H54 (cell line): ENCODE measurements around the gene ARPC3.
"Not testable (repeated sequence)": the region's sequence is repeated elsewhere in the genome, so short reads cannot be mapped to it uniquely, and the experiment has no call there.

Experiments used
- DNase-seq: peaks from one replicate; pipeline ENCODE4 v3.0.0; 2011; ENCODE audit warnings: low spot score, mixed read lengths; ENCODE audit not compliant: insufficient read length
- FAIRE-seq: peaks from 3 replicates; lab custom pipeline; 2011; peaks lifted over from hg19 to GRCh38; lab: Jason Lieb, UNC
- POLR2A ChIP-seq: IDR thresholded peaks from 2 replicates; pipeline ENCODE4 v1.6.1; 2011; ENCODE audit warnings: low read depth, mild to moderate bottlenecking, low read length

Gene ARPC3

DNA sequence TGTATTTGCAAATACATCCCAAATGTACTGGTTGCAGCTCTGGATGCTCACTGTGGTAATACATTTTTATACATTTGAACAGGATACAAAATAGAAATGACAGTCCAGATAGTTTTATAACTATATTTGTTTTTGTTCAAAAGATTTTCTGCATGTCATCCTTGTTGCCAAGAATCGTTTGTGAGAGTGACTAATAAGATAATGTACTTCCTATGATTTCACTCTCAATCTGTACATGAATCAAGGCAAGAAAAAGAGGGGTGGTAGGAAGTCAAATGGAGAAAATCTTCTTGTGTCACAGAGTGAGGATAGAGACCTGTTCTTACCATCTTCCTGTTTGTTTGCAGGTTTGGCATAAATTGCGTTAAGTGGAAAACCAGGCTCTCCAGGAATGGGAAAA is 13.9 kb downstream of the ARPC3 start:
- DNase-seq (no peak), FAIRE-seq (no peak)
- no peak for TF ChIP-seq POLR2A

DNA sequence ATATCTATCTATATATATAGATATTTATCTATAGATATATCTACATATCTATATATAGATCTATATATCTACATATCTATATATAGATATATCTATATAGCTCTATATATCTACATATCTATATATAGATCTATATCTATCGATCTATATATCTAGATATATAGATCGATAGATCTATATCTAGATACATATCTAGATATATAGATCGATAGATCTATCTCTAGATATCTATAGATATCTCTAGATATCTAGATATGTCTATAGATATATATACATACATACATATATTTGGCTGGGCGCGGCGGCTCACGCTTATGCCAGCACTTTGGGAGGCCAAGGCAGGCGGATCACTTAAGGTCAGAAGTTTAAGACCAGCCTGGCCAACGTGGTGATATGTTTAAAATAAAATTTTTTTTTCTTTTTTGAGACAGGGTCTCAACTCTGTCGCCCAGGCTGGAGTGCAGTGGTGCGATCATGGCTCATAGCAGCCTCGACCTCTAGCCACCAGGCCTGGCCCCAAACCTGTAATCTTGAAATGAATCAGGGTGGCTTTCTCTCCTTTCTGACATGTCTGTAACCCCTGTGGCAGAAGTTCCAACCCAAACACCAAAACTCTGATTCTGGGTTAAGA is 18.1 kb downstream of the ARPC3 start:
- no peak for TF ChIP-seq POLR2A
- FAIRE-seq (no peak), DNase-seq (no peak)

DNA sequence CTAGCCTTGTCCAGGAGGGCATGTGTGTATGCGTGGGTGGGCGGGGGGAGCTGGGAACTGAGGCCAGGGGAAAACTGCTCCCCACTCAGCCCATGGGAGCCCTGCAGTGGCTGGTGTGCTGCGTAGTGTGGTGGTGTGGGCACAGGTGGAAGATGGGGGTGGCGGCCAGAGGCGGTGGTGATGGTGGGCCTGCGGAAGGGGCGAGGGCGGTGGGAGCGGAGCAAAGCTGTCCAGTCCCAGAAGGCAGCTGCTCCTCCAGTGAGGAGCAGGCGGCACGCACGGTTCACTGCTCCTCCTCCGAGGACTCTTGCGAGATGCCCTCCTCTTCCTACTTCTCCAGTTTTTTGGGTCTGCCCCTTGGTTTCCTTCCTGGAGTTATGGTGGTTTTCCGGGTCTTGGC is 20.5 kb downstream of the ARPC3 start:
- not testable (repeated sequence) for DNase-seq

DNA sequence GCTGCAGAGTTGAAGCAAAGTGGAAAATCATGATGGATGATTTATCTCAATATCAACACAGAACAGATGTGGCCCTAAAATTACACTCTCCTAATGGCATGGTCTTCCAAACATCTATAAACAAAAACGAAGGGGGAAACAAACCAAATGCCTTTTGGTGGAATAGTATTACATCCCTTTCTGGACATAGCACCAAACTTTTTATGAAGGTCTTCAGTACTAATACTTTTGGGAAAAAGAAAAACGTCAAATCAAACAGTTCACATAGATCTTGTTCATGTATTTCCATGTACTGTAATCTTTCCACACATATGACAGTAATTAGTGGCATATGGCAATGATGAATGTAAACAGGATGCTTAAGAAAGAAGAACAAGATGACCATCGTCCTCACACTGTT is 23.7 kb downstream of the ARPC3 start:
- no peak for FAIRE-seq
- TF ChIP-seq POLR2A, result no peak

More for the DNA sequence above, 20.5 kb downstream of the ARPC3 start:
- FAIRE-seq, result not testable (repeated sequence)

DNA sequence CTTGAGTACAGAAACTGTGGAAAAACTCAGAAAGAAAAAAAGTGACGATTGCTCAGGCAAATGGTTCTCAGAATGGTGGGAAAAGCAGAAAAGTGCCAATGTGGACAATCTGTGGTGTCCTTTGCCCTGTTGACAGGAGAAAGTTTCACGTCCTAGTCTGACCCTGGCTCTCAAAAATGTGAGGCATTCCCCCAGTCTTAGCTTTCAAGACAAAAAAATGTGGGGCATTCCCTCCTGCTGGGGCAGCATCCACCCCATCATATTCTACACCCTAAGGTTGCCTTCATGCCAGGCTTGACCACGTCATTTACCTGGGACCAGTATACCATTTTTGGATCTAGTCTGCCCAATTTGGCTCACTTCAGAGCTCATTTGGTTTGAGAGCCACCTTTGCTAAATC is 25.9 kb downstream of the ARPC3 start:
- FAIRE-seq (no peak), DNase-seq (peak; percentile 12)
- TF ChIP-seq POLR2A, result no peak

More for the DNA sequence above, 23.7 kb downstream of the ARPC3 start:
- no peak for DNase-seq

DNA sequence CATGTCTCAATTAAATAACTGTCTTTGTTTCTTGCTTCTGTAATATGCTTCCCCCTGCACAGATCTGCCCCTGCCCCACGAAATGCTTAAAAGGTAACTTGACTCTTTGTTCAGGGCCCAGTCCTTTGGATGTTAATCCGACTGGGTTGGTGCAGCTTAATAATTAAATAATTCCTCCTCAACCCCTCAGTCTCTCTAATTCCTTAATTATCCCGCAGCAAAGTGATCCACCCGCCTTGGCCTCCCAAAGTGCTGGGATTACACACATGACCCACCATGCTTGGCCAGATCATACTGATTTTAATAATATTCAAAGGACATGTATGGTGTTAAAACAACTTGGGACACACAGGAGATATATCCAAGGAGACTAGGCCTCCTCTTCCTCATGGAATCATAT is 28.4 kb downstream of the ARPC3 start:
- no peak for FAIRE-seq
- TF ChIP-seq POLR2A, result no peak
- DNase-seq, result no peak

DNA sequence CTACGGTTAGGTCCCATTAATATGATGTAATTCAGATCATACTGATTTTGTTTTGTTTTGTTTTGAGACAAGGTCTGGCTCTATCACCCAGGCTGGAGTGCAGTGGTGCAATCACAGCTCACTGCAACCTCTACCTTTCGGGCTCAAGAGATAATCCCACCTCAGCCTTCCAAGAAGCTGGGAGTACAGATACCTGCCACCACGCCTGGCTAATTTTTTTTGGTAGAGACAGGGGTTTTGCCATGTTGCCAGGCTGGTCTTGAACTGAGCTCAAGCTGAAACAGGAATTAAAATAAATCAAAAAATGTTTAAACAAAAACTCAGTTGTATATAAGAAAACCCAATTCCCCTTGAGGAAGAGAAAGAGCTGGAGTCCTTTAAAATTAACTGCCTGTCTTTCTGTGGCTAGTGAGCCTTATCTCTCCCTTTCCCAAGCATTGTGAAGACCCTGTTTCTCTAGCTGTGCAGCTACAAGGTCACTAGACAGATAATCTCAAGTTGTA is 28.9 kb downstream of the ARPC3 start:
- no peak for DNase-seq
- no peak for FAIRE-seq
- TF ChIP-seq POLR2A, result no peak

DNA sequence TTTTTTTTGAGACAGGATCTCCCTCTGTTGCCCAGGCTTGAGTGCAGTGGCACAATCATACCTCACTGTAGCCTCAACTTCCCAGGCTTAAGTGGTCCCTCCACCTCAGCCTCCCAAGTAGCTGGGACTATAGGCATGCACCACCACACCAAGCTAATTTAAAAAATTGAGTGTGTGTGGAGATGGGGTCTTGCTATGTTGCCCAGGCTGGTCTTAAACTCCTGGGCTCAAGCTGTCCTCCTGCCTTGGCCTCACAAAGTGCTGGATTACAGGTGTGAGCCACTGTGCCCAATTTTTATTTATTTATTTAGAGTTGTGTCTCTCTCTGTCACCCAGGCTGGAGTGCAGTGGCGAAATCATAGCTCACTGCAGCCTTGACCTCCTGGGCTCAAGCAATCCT is 29.5 kb downstream of the ARPC3 start:
- FAIRE-seq, result not testable (repeated sequence)

DNA sequence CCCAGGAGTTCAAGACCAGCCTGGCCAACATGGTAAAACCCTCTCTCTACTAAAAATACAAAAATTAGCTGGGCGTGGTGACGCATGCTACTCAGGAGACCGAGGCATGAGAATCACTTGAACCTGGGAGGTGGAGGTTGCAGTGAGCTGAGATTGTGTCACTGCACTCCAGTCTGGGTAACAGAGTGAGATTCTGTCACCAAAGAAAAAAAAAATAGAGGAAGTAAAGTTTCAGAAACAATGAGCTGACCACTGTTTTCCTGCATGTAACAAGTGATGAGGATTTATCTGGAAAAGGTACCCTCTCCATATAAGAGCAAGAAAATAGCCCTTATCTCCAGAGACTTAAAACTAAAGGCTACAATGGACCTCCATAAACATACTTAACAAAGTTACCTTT is 33.0 kb downstream of the ARPC3 start:
- FAIRE-seq, DNase-seq: not testable (repeated sequence)

More for the DNA sequence above, 29.5 kb downstream of the ARPC3 start:
- DNase-seq, result not testable (repeated sequence)

DNA sequence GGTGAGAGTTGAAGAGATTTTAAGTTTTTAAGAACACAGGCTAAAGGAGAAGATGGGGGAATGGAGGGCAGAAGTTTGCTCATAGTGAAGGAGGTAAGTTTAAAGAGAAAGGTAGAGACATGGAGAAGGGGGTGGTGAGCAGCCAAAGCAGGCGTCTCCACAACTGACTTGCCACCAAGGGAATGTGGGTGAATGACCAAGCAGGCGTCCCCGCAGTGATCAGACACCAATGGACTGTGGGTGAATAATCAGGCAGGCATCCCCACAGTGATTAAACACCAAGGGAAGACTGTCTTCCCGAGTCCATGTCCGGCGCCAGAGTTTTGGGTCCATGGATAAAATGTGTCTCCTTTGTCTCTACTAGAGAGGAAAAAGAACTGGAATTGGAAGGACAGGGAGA is 40.1 kb downstream of the ARPC3 start:
- not testable (repeated sequence) for FAIRE-seq, DNase-seq

DNA sequence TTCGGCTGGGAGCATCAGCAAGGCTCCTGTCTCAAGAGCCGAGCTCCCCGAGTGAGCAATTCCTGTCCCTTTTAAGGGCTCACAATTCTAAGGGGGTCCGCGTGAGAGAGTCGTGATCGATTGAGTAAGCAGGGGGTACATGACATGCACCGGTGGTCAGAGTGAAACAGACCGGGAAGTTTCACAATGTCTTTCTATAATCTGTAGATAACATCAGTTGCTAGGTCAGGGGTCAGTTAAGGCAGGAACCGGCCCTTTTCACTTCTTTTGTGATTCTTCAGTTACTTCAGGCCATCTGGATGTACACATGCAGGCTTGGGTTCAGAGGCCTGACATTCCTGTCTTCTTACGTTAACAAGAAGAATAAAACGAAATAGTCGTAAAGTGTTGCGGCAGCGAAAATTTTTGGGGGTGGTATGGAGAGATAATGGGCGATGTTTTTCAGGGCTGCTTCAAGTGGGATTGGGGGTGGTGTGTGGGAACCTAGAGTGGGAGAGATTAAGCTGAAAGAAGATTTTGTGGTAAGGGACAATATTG is 44.9 kb downstream of the ARPC3 start:
- not testable (repeated sequence) for FAIRE-seq, DNase-seq

DNA sequence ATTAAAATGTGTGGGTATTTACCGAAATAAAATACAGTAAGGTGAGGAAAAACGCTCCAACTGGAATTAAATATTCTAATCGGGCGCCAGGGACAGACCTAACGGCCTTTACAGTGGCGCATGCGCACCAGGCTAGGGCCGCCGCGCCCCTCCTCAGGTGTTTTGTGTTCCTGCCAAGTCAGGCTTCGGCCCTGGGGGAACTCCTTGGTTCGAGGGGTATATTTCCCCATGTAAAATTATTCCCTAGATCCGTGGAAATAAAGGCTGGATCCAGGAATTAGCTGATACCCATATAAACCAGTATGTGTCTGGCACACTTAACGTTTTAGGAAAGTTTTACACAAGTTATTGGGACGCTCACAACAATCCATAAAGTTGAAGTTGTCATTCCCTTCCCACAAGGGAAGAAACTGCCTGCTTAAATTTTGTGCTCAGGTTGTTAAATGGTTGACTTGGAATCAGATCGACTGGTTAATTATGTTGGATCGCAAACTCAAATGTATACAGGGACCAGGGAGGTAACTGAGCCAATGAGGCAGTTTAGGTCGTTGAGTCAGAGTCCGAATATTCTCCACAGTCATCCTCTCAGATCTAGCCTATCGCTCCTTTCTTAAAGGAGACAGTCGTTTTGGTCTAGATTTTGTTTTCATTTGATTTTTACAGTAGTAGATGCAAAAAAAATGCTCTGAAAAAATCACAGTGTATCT is 46.0 kb downstream of the ARPC3 start:
- FAIRE-seq (no peak), DNase-seq (peak; percentile 35)
- no peak for TF ChIP-seq POLR2A

DNA sequence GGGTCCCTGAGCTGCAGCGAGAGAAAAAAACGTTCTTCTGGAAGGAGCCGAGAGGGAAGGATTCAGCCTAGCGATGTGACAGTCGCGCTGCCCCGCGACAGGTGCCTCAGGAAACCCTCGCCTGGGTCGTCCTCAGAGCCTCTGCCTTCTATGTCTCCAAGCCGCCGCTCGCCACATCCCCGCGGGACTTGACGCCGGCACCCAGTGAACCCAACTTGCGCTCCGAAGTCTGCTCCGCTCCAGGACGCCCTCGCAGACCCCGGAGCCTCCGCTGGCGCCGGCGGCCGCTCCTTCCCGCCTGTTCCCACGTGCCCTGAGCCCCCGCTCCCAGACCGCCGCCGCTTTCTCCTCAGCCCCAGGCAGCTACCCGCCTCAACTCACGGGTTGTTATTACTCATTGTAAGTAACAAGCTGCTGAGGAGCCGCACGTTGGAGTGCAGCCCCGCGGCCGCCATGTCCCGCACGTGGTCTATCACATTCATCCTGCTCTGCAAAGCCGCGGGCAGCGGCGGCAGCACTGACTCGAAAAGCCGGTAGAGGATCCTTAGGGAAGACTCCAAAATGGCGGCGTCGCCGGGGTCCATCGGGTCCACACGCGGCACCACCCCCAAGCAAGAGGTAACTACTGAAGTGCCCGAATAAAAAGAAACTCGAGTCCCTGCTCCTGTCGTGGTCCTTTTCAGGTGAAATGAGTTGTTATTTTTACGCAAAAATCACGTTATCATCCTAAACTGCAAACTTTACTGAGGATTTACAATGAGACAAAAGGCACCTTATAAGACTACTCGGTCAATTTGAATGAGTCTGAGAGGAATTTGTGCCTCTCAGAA is 46.8 kb downstream of the ARPC3 start, which contains the start of gene ANAPC7:
Gene ANAPC7, minus strand, starts transcription at position 563 of the 830 bp plus-strand sequence. Its CDS starts 81 bp downstream, at position 482.
- DNase-seq (peak; percentile 69), FAIRE-seq (no peak)
- peak; percentile 75 for TF ChIP-seq POLR2A
